Measurements from ENCODE around the gene PHF5A. TPM values are rescaled to one million over a fixed set of nuclear protein-coding genes. Genes with fewer than 3 reads are reported as not detected.

The PHF5A gene
- total and polyA plus RNA-seq, 4 donors, result 28.9 to 89.6 (median 40.0) TPM

- Histone ChIP-seq H3K9me3 (ENCODE audit: control insufficient read depth in 4 of 4, insufficient read depth in 3 of 4, low read length in 3 of 4) (no peaks in the 10 kb centered on the region), H3K36me3 (ENCODE audit: control insufficient read depth in 4 of 4, insufficient read depth in 4 of 4, low read length in 4 of 4) (peaks cover 0 to 21% (median 6%) of the 10 kb centered on the region in 4 donors), H3K4me1 (ENCODE audit: control insufficient read depth in 5 of 5, insufficient read depth in 5 of 5, low read length in 5 of 5) (peaks cover 0 to 11% (median 5%) of the 10 kb centered on the region in 5 donors), H3K27ac (ENCODE audit: low read depth in 1 of 2, low read length in 1 of 2) (peak overlapping the region; percentile 98 to 100), H3K4me3 (peak overlapping the region; percentile 91), H3K27me3 (ENCODE audit: control insufficient read depth in 3 of 3, insufficient read depth in 3 of 3, low read length in 2 of 3) (no peaks in the 10 kb centered on the region), H3K9ac (ENCODE audit: insufficient read depth in 1 of 2, low read length in 2 of 2) (peak overlapping the region; percentile 91 to 97)
- TF ChIP-seq CTCF (IDR thresholded peaks at IDR 0.05; ENCODE audit: control extremely low read depth, extremely low read depth), result no peak
- WGBS, 2 donors, result 0% methylated on average over 31 to 34 of the region's 34 CpGs
- DNase-seq (peak in 2 of 3 donors; percentile 26 to 40), ATAC-seq (ENCODE audit: insufficient read depth, low FRiP score) (no peak)
Observed at GRCh38 chr22:41446057-41446501, 22.4 kb downstream of the PHF5A start.

GRCh38 chr22:41445129-41446056 is 23.1 kb downstream of the PHF5A start:
- Histone ChIP-seq H3K27ac (ENCODE audit: low read depth in 1 of 2, low read length in 1 of 2) (peak overlapping the region; percentile 98 to 100), H3K9ac (ENCODE audit: insufficient read depth in 1 of 2, low read length in 2 of 2) (peak overlapping the region; percentile 91 to 97), H3K36me3 (ENCODE audit: control insufficient read depth in 4 of 4, insufficient read depth in 4 of 4, low read length in 4 of 4) (peaks cover 0 to 21% (median 5%) of the 10 kb centered on the region in 4 donors), H3K27me3 (ENCODE audit: control insufficient read depth in 3 of 3, insufficient read depth in 3 of 3, low read length in 2 of 3) (no peaks in the 10 kb centered on the region), H3K4me3 (peak overlapping the region; percentile 91), H3K9me3 (ENCODE audit: control insufficient read depth in 4 of 4, insufficient read depth in 3 of 4, low read length in 3 of 4) (no peaks in the 10 kb centered on the region), H3K4me1 (ENCODE audit: control insufficient read depth in 5 of 5, insufficient read depth in 5 of 5, low read length in 5 of 5) (peaks cover 0 to 11% (median 5%) of the 10 kb centered on the region in 5 donors)
- no peak for TF ChIP-seq CTCF (IDR thresholded peaks at IDR 0.05; ENCODE audit: control extremely low read depth, extremely low read depth)
- no peak for ATAC-seq (ENCODE audit: insufficient read depth, low FRiP score)
- WGBS, 2 donors, result 0 to 1% methylated on average over 22 of the region's 22 CpGs
- peak in 2 of 3 donors; percentile 19 to 42 for DNase-seq

- H3K4me1 ChIP-seq (ENCODE audit: control insufficient read depth in 5 of 5, insufficient read depth in 5 of 5, low read length in 5 of 5), result peaks cover 0 to 11% (median 6%) of the 10 kb centered on the region in 5 donors
- ATAC-seq (ENCODE audit: insufficient read depth, low FRiP score) (peak; percentile 55), DNase-seq (peak; percentile 98 to 99 (median 99))
- no peaks in the 10 kb centered on the region for H3K27me3 ChIP-seq (ENCODE audit: control insufficient read depth in 3 of 3, insufficient read depth in 3 of 3, low read length in 2 of 3)
- no peak for TF ChIP-seq CTCF (IDR thresholded peaks at IDR 0.05; ENCODE audit: control extremely low read depth, extremely low read depth)
- H3K36me3 ChIP-seq (ENCODE audit: control insufficient read depth in 4 of 4, insufficient read depth in 4 of 4, low read length in 4 of 4), result peaks cover 3 to 21% (median 6%) of the 10 kb centered on the region in 4 donors
- 0 to 1% methylated on average over 35 of the region's 35 CpGs for WGBS, 2 donors
- peak overlapping the region; percentile 91 for H3K4me3 ChIP-seq
- H3K9ac ChIP-seq (ENCODE audit: insufficient read depth in 1 of 2, low read length in 2 of 2), result peak overlapping the region in 1 of 2 donors; percentile 97
- no peaks in the 10 kb centered on the region for H3K9me3 ChIP-seq (ENCODE audit: control insufficient read depth in 4 of 4, insufficient read depth in 3 of 4, low read length in 3 of 4)
- peak overlapping the region; percentile 98 to 100 for H3K27ac ChIP-seq (ENCODE audit: low read depth in 1 of 2, low read length in 1 of 2)
Observed at GRCh38 chr22:41444360-41445128, 23.9 kb downstream of the PHF5A start.
